Thymus (tissue), 11 donors: ENCODE results near the gene PIK3R5. TPM values are rescaled to one million over a fixed set of nuclear protein-coding genes. Genes with fewer than 3 reads are reported as not detected.

ENCODE experiments used
- DNase-seq, 9 donors: peaks; one replicate each; pipeline ENCODE4 v3.0.0-alpha.2; 2013; ENCODE audit warnings: low spot score in 9 of 9, low read depth in 6 of 9, missing footprints in 1 of 9
- H3K27ac ChIP-seq, 2 donors: one replicate each; pipeline ENCODE4 v1.5.1; 2013; ENCODE audit warnings: control low read depth in 1 of 2, low read depth in 1 of 2, low read length in 1 of 2, mild to moderate bottlenecking in 1 of 2, moderate library complexity in 1 of 2
- H3K27me3 ChIP-seq, 2 donors: one replicate each; pipeline ENCODE4 v1.5.1; 2013; ENCODE audit warnings: low read length in 1 of 2; ENCODE audit not compliant: control insufficient read depth in 2 of 2, insufficient read depth in 1 of 2
- H3K36me3 ChIP-seq, 2 donors: one replicate each; pipeline ENCODE4 v1.5.1; 2013; ENCODE audit warnings: low read length in 1 of 2, mild to moderate bottlenecking in 1 of 2, moderate library complexity in 1 of 2; ENCODE audit not compliant: control insufficient read depth in 2 of 2, insufficient read depth in 2 of 2
- H3K4me1 ChIP-seq, 2 donors: one replicate each; pipeline ENCODE4 v1.5.1; 2013; ENCODE audit warnings: low read length in 2 of 2; ENCODE audit not compliant: control insufficient read depth in 2 of 2, insufficient read depth in 2 of 2
- H3K4me3 ChIP-seq, 2 donors: one replicate each; pipeline ENCODE4 v1.5.1; 2013; ENCODE audit warnings: low read length in 2 of 2, control low read depth in 1 of 2, mild to moderate bottlenecking in 1 of 2
- H3K9me3 ChIP-seq, 2 donors: one replicate each; pipeline ENCODE4 v1.5.1; 2013; ENCODE audit warnings: low read length in 1 of 2, mild to moderate bottlenecking in 1 of 2; ENCODE audit not compliant: control insufficient read depth in 2 of 2, insufficient read depth in 1 of 2
- WGBS: extraction: QIAGEN DNeasy Blood & Tissue Kit; methylation state at CpG from one replicate; pipeline ENCODE4 v1.1.7; 2013; 5-methylcytosine and 5-hydroxymethylcytosine counted together
- polyA plus RNA-seq: library from polyadenylated mRNA; stranded (reverse); fragments of 200-250 nt; gene quantifications from one replicate; pipeline ENCODE4 v1.2.3, GENCODE V29; 2013
- total RNA-seq: library from RNA; stranded (reverse); fragments of 120-200 nt; gene quantifications from one replicate; pipeline ENCODE4 v1.2.4, GENCODE V29; 2013
- donor health status: healthy.

The PIK3R5 gene
- total and polyA plus RNA-seq, 2 donors: 15.2 to 20.4 TPM

- no peaks in the 10 kb centered on the region for H3K36me3 ChIP-seq
- no peak overlapping the region for H3K27ac ChIP-seq
- no peak for DNase-seq
- H3K4me3 ChIP-seq: no peak overlapping the region
- peaks cover 0 to 14% of the 10 kb centered on the region in 2 donors for H3K4me1 ChIP-seq
- peaks cover 0 to 7% of the 10 kb centered on the region in 2 donors for H3K9me3 ChIP-seq
- WGBS: 12% methylated on average over 58 of the region's 58 CpGs
- peaks cover 70 to 93% of the 10 kb centered on the region in 2 donors for H3K27me3 ChIP-seq
These were observed 38.8 kb upstream of the PIK3R5 start for GRCh38 chr17:9004132-9004960.

GRCh38 chr17:9003355-9004131 is 38.0 kb upstream of the PIK3R5 start:
- 2% methylated on average over 90 of the region's 90 CpGs for WGBS
- peaks cover 0 to 14% of the 10 kb centered on the region in 2 donors for H3K4me1 ChIP-seq
- H3K36me3 ChIP-seq: no peaks in the 10 kb centered on the region
- no peak overlapping the region for H3K27ac ChIP-seq
- H3K9me3 ChIP-seq: peaks cover 0 to 7% of the 10 kb centered on the region in 2 donors
- DNase-seq: no peak
- H3K4me3 ChIP-seq: peak overlapping the region in 1 of 2 donors; percentile 38
- H3K27me3 ChIP-seq: peaks cover 68 to 89% of the 10 kb centered on the region in 2 donors

- H3K4me3 ChIP-seq: peak overlapping the region in 1 of 2 donors; percentile 38
- WGBS: 2% methylated on average over 69 of the region's 69 CpGs
- peaks cover 65 to 84% of the 10 kb centered on the region in 2 donors for H3K27me3 ChIP-seq
- no peaks in the 10 kb centered on the region for H3K36me3 ChIP-seq
- peaks cover 0 to 14% of the 10 kb centered on the region in 2 donors for H3K4me1 ChIP-seq
- no peak overlapping the region for H3K27ac ChIP-seq
- H3K9me3 ChIP-seq: peaks cover 0 to 7% of the 10 kb centered on the region in 2 donors
- peak in 1 of 9 donors; percentile 46 for DNase-seq
These were observed 37.3 kb upstream of the PIK3R5 start for GRCh38 chr17:9002606-9003354.

- Histone ChIP-seq H3K27ac (no peak overlapping the region), H3K27me3 (peaks cover 63 to 81% of the 10 kb centered on the region in 2 donors), H3K4me1 (peaks cover 0 to 14% of the 10 kb centered on the region in 2 donors), H3K4me3 (no peak overlapping the region), H3K9me3 (peaks cover 0 to 7% of the 10 kb centered on the region in 2 donors), H3K36me3 (no peaks in the 10 kb centered on the region)
- no peak for DNase-seq
- 16% methylated on average over 15 of the region's 15 CpGs for WGBS
These were observed 36.7 kb upstream of the PIK3R5 start for GRCh38 chr17:9002227-9002605.

GRCh38 chr17:9001559-9001958 is 36.1 kb upstream of the PIK3R5 start:
- peaks cover 0 to 7% of the 10 kb centered on the region in 2 donors for H3K9me3 ChIP-seq
- DNase-seq: no peak
- WGBS: 41% methylated on average over 3 of the region's 3 CpGs
- H3K27ac ChIP-seq: no peak overlapping the region
- H3K27me3 ChIP-seq: peaks cover 60 to 76% of the 10 kb centered on the region in 2 donors
- H3K4me3 ChIP-seq: no peak overlapping the region
- H3K36me3 ChIP-seq: no peaks in the 10 kb centered on the region
- peaks cover 0 to 14% of the 10 kb centered on the region in 2 donors for H3K4me1 ChIP-seq

- no peaks in the 10 kb centered on the region for H3K9me3 ChIP-seq
- peaks cover 27 to 42% of the 10 kb centered on the region in 2 donors for H3K27me3 ChIP-seq
- no peak overlapping the region for H3K4me3 ChIP-seq
- no peaks in the 10 kb centered on the region for H3K36me3 ChIP-seq
- H3K4me1 ChIP-seq: peaks cover 0 to 8% of the 10 kb centered on the region in 2 donors
- no peak overlapping the region for H3K27ac ChIP-seq
- peak in 8 of 9 donors; percentile 45 to 83 (median 63) for DNase-seq
- 7% methylated on average over 9 of the region's 9 CpGs for WGBS
These were observed 32.6 kb upstream of the PIK3R5 start for GRCh38 chr17:8997994-8998628.

GRCh38 chr17:8995711-8996110 is 30.2 kb upstream of the PIK3R5 start:
- 93% methylated on average over 7 of the region's 7 CpGs for WGBS
- H3K27me3 ChIP-seq: peaks cover 3 to 18% of the 10 kb centered on the region in 2 donors
- H3K27ac ChIP-seq: no peak overlapping the region
- H3K9me3 ChIP-seq: no peaks in the 10 kb centered on the region
- peaks cover 0 to 10% of the 10 kb centered on the region in 2 donors for H3K4me1 ChIP-seq
- H3K36me3 ChIP-seq: no peaks in the 10 kb centered on the region
- DNase-seq: no peak
- H3K4me3 ChIP-seq: no peak overlapping the region

GRCh38 chr17:8994319-8994718 is 28.8 kb upstream of the PIK3R5 start:
- peak in 6 of 9 donors; percentile 23 to 50 (median 39) for DNase-seq
- no peaks in the 10 kb centered on the region for H3K9me3 ChIP-seq
- no peaks in the 10 kb centered on the region for H3K36me3 ChIP-seq
- 86% methylated on average over 7 of the region's 7 CpGs for WGBS
- H3K4me3 ChIP-seq: no peak overlapping the region
- peaks cover 0 to 10% of the 10 kb centered on the region in 2 donors for H3K4me1 ChIP-seq
- no peak overlapping the region for H3K27ac ChIP-seq
- peaks cover 0 to 5% of the 10 kb centered on the region in 2 donors for H3K27me3 ChIP-seq
